Nephron (organoid): ENCODE data around the gene KAZALD1.

Experiments used
- H3K27ac Mint-ChIP-seq, 3 experiments: 2 replicates each; pipeline ENCODE4 v1.8.0; 2020; ENCODE audit warnings: mixed read lengths in 3 of 3, mild to moderate bottlenecking in 2 of 3, moderate library complexity in 1 of 3
- H3K27me3 Mint-ChIP-seq: 2 replicates; pipeline ENCODE4 v1.8.0; 2021; ENCODE audit warnings: low read depth, mild to moderate bottlenecking, moderate library complexity, mixed read lengths
- H3K36me3 Mint-ChIP-seq: 2 replicates; pipeline ENCODE4 v1.8.0; 2020; ENCODE audit warnings: low read depth, mixed read lengths
- H3K4me1 Mint-ChIP-seq: 2 replicates; pipeline ENCODE4 v1.8.0; 2020; ENCODE audit warnings: mixed read lengths
- H3K4me3 Mint-ChIP-seq, 3 experiments: 2 replicates each; pipeline ENCODE4 v1.8.0; 2020; ENCODE audit warnings: mild to moderate bottlenecking in 3 of 3, mixed read lengths in 3 of 3, moderate library complexity in 2 of 3
- H3K9me3 Mint-ChIP-seq: 2 replicates; pipeline ENCODE4 v1.8.0; 2020; ENCODE audit warnings: mixed read lengths
- CTCF ChIP-seq, 3 experiments: fragments of 200-600 bp; sonication (generic); IDR thresholded peaks; one replicate each; pipeline ENCODE4 v1.5.0; 2021; ENCODE audit warnings: antibody characterized with exemption in 3 of 3; ENCODE audit not compliant: unreplicated experiment in 3 of 3

The KAZALD1 gene

GRCh38 chr10:101028446-101029337 is 33.1 kb upstream of the KAZALD1 start:
- no peaks in the 10 kb centered on the region for H3K36me3 Mint-ChIP-seq
- peak overlapping the region in 1 of 3 experiments; percentile 11 for H3K27ac Mint-ChIP-seq
- peaks cover 41% of the 10 kb centered on the region for H3K4me1 Mint-ChIP-seq
- peaks cover 31% of the 10 kb centered on the region for H3K27me3 Mint-ChIP-seq
- no peaks in the 10 kb centered on the region for H3K9me3 Mint-ChIP-seq
- H3K4me3 Mint-ChIP-seq, result peak overlapping the region in 1 of 3 experiments; percentile 9
- no peak for TF ChIP-seq CTCF (IDR thresholded peaks at IDR 0.05; ENCODE audit: unreplicated experiment in 3 of 3)

GRCh38 chr10:101029520-101030295 is 32.1 kb upstream of the KAZALD1 start:
- Mint-ChIP-seq H3K36me3 (no peaks in the 10 kb centered on the region), H3K9me3 (no peaks in the 10 kb centered on the region), H3K27me3 (peaks cover 34% of the 10 kb centered on the region), H3K4me3 (no peak overlapping the region), H3K27ac (no peak overlapping the region), H3K4me1 (peaks cover 41% of the 10 kb centered on the region)
- TF ChIP-seq CTCF (IDR thresholded peaks at IDR 0.05; ENCODE audit: unreplicated experiment in 3 of 3), result no peak

GRCh38 chr10:101030496-101031127 is 31.2 kb upstream of the KAZALD1 start:
- Mint-ChIP-seq H3K4me3 (peak overlapping the region; percentile 72 to 86 (median 86)), H3K27ac (no peak overlapping the region), H3K36me3 (no peaks in the 10 kb centered on the region), H3K9me3 (no peaks in the 10 kb centered on the region), H3K27me3 (peaks cover 38% of the 10 kb centered on the region), H3K4me1 (peaks cover 41% of the 10 kb centered on the region)
- TF ChIP-seq CTCF (IDR thresholded peaks at IDR 0.05; ENCODE audit: unreplicated experiment in 3 of 3), result no peak

GRCh38 chr10:101031128-101031795 is 30.5 kb upstream of the KAZALD1 start, which contains the start of the genes PDZD7 and SFXN3:
PDZD7 (minus strand) TSS chr10:101031129; CDS start chr10:101030219, 910 bp downstream.
SFXN3 (plus strand) TSS chr10:101031234; CDS start chr10:101034695, 3,461 bp downstream.
- Mint-ChIP-seq H3K4me1 (peaks cover 41% of the 10 kb centered on the region), H3K36me3 (no peaks in the 10 kb centered on the region), H3K9me3 (no peaks in the 10 kb centered on the region), H3K27ac (peak within 1 kb of the TSS; percentile 54 to 77 (median 65)), H3K27me3 (peaks cover 44% of the 10 kb centered on the region), H3K4me3 (peak within 1 kb of the TSS; percentile 72 to 86 (median 86))
- TF ChIP-seq CTCF (IDR thresholded peaks at IDR 0.05; ENCODE audit: unreplicated experiment in 3 of 3), result no peak

- H3K4me1 Mint-ChIP-seq, result peaks cover 36% of the 10 kb centered on the region
- no peak for TF ChIP-seq CTCF (IDR thresholded peaks at IDR 0.05; ENCODE audit: unreplicated experiment in 3 of 3)
- no peaks in the 10 kb centered on the region for H3K36me3 Mint-ChIP-seq
- H3K27ac Mint-ChIP-seq, result peak overlapping the region; percentile 54 to 86 (median 65)
- H3K4me3 Mint-ChIP-seq, result peak overlapping the region; percentile 72 to 86 (median 86)
- H3K9me3 Mint-ChIP-seq, result no peaks in the 10 kb centered on the region
- peaks cover 47% of the 10 kb centered on the region for H3K27me3 Mint-ChIP-seq
Measured at GRCh38 chr10:101031796-101032636, 29.8 kb upstream of the KAZALD1 start.
